H1 (cell line): ENCODE data around the gene CIBAR2. TPM values are rescaled to one million over a fixed set of nuclear protein-coding genes. Genes with fewer than 3 reads are reported as not detected.

Experiments
- CTCF ChIA-PET: fragments of 300-600 bp; sonication (Branson Sonifier 250); formaldehyde crosslinking; loops from one replicate; lab custom pipeline; 2021; ENCODE audit not compliant: partially characterized antibody; lab: Charles Lee
- POLR2A ChIA-PET: fragments of 300-600 bp; sonication (Branson Sonifier 250); formaldehyde crosslinking; loops from one replicate; lab custom pipeline; 2021; ENCODE audit warnings: inconsistent platforms; ENCODE audit not compliant: partially characterized antibody; lab: Charles Lee
- DNase-seq, 2 experiments: peaks; one replicate each; pipeline versions ENCODE4 v3.0.0 to v3.0.0-alpha.2; 2010 to 2022; ENCODE audit warnings: low spot score in 2 of 2, low read depth in 1 of 2, mixed read lengths in 1 of 2
- FAIRE-seq: peaks from 2 replicates; lab custom pipeline; 2011; peaks lifted over from hg19 to GRCh38; lab: Jason Lieb, UNC
- H2AFZ ChIP-seq: 2 replicates; pipeline ENCODE4 v1.8.1; 2012; ENCODE audit warnings: low read length, inconsistent platforms
- H2AK5ac ChIP-seq: 2 replicates; pipeline ENCODE4 v1.6.1; 2013; ENCODE audit warnings: low read depth, low read length
- H2BK120ac ChIP-seq: replicated peaks from 2 replicates; pipeline ENCODE3; 2013; ENCODE audit warnings: low read depth, low read length, inconsistent platforms
- H2BK12ac ChIP-seq: 2 replicates; pipeline ENCODE4 v1.6.1; 2013; ENCODE audit warnings: low read depth, low read length
- H2BK15ac ChIP-seq: 2 replicates; pipeline ENCODE4 v1.6.1; 2013; ENCODE audit warnings: low read length
- H2BK20ac ChIP-seq: 2 replicates; pipeline ENCODE4 v1.6.1; 2013; ENCODE audit warnings: low read length
- H2BK5ac ChIP-seq: 2 replicates; pipeline ENCODE4 v1.6.1; 2013; ENCODE audit warnings: low read depth, low read length
- H3K14ac ChIP-seq: 2 replicates; pipeline ENCODE4 v1.6.1; 2013; ENCODE audit warnings: inconsistent platforms; ENCODE audit not compliant: insufficient read length
- H3K18ac ChIP-seq: 2 replicates; pipeline ENCODE4 v1.6.1; 2013; ENCODE audit warnings: low read length; ENCODE audit errors: extremely low read depth
- H3K23ac ChIP-seq: 2 replicates; pipeline ENCODE4 v1.6.1; 2013; ENCODE audit warnings: inconsistent platforms; ENCODE audit not compliant: insufficient read length
- H3K23me2 ChIP-seq: 2 replicates; pipeline ENCODE4 v1.6.1; 2013; ENCODE audit warnings: low read depth, low read length
- H3K27ac ChIP-seq: 2 replicates; pipeline ENCODE4 v1.6.1; 2011; ENCODE audit warnings: low read depth, low read length, inconsistent platforms
- H3K27me3 ChIP-seq, 4 experiments: replicated peaks in 1 of 4; 1 replicate in 1 of 4; 2 replicates in 3 of 4; pipeline versions ENCODE4 v1.6.1 to v1.8.1; 2011 to 2013; ENCODE audit warnings: low read length in 3 of 4, mild to moderate bottlenecking in 3 of 4, inconsistent platforms in 2 of 4, mixed read lengths in 2 of 4, moderate library complexity in 1 of 4; ENCODE audit not compliant: control insufficient read depth in 3 of 4, insufficient read depth in 3 of 4; ENCODE audit errors: extremely low read depth in 1 of 4
- H3K36me3 ChIP-seq, 4 experiments: 2 replicates each; pipeline versions ENCODE4 v1.6.1 to v1.8.1; 2011 to 2013; ENCODE audit warnings: mild to moderate bottlenecking in 4 of 4, low read length in 3 of 4, moderate library complexity in 2 of 4, control low read depth in 1 of 4, inconsistent platforms in 1 of 4; ENCODE audit not compliant: insufficient read depth in 4 of 4, control insufficient read depth in 2 of 4
- H3K4ac ChIP-seq: replicated peaks from 2 replicates; pipeline ENCODE3; 2013; ENCODE audit warnings: low read length, low read depth, mixed read lengths, inconsistent platforms; ENCODE audit not compliant: insufficient read length
- H3K4me1 ChIP-seq, 4 experiments: replicated peaks in 1 of 4; 1 replicate in 1 of 4; 2 replicates in 3 of 4; pipeline versions ENCODE4 v1.6.1 to v1.8.1; 2011 to 2013; ENCODE audit warnings: low read length in 3 of 4, inconsistent platforms in 2 of 4, mixed read lengths in 1 of 4; ENCODE audit not compliant: insufficient read depth in 4 of 4, control insufficient read depth in 3 of 4
- H3K4me2 ChIP-seq, 2 experiments: 2 replicates each; pipeline versions ENCODE4 v1.6.1 to v1.8.1; 2011 to 2013; ENCODE audit warnings: low read depth in 2 of 2, low read length in 2 of 2, control low read depth in 1 of 2, inconsistent platforms in 1 of 2, mild to moderate bottlenecking in 1 of 2; ENCODE audit not compliant: insufficient read depth in 1 of 2
- H3K4me3 ChIP-seq, 4 experiments: fragments of 200-600, 300-600 bp in 1 of 4; sonication (generic), shearing (Covaris generic), sonication (Bioruptor Twin) in 1 of 4; 2 replicates each; pipeline versions ENCODE4 v1.5.1 to v1.8.1; 2011 to 2016; ENCODE audit warnings: low read length in 4 of 4, low read depth in 3 of 4, control low read depth in 2 of 4, inconsistent platforms in 2 of 4, mild to moderate bottlenecking in 2 of 4, mixed read lengths in 1 of 4, moderate library complexity in 1 of 4; ENCODE audit not compliant: insufficient read depth in 2 of 4; ENCODE audit errors: extremely low read depth in 1 of 4
- H3K56ac ChIP-seq: replicated peaks from 2 replicates; pipeline ENCODE3; 2013; ENCODE audit warnings: low read depth, mild to moderate bottlenecking, mixed read lengths, low read length, inconsistent platforms; ENCODE audit not compliant: insufficient read length
- H3K79me1 ChIP-seq: 2 replicates; pipeline ENCODE4 v1.6.1; 2013; ENCODE audit warnings: low read depth, low read length, control low read depth
- H3K79me2 ChIP-seq, 2 experiments: 2 replicates each; pipeline versions ENCODE4 v1.6.1 to v1.8.1; 2012 to 2013; ENCODE audit warnings: low read length in 2 of 2, mild to moderate bottlenecking in 2 of 2, inconsistent platforms in 1 of 2; ENCODE audit not compliant: insufficient read depth in 2 of 2, control insufficient read depth in 1 of 2
- H3K9ac ChIP-seq, 4 experiments: replicated peaks in 1 of 4; 1 replicate in 1 of 4; 2 replicates in 3 of 4; pipeline versions ENCODE4 v1.6.1 to v1.8.1; 2011 to 2013; ENCODE audit warnings: low read depth in 3 of 4, low read length in 3 of 4, control low read depth in 2 of 4, mild to moderate bottlenecking in 2 of 4, moderate library complexity in 2 of 4, inconsistent platforms in 1 of 4; ENCODE audit errors: extremely low read depth in 1 of 4
- H3K9me3 ChIP-seq, 2 experiments: 2 replicates each; pipeline versions ENCODE4 v1.6.1 to v1.8.1; 2012 to 2013; ENCODE audit warnings: mild to moderate bottlenecking in 2 of 2, moderate library complexity in 2 of 2, control low read depth in 1 of 2, inconsistent platforms in 1 of 2, low read depth in 1 of 2, low read length in 1 of 2, mixed read lengths in 1 of 2; ENCODE audit not compliant: insufficient read depth in 2 of 2
- H4K20me1 ChIP-seq, 2 experiments: replicated peaks in 1 of 2; 2 replicates each; pipeline versions ENCODE3 to v1.8.1; 2011 to 2013; ENCODE audit warnings: inconsistent platforms in 2 of 2, low read length in 2 of 2, mild to moderate bottlenecking in 1 of 2; ENCODE audit not compliant: insufficient read depth in 2 of 2, control insufficient read depth in 1 of 2
- H4K5ac ChIP-seq: 2 replicates; pipeline ENCODE4 v1.6.1; 2013; ENCODE audit warnings: low read length, low read depth, mixed read lengths, inconsistent platforms; ENCODE audit not compliant: insufficient read length
- H4K8ac ChIP-seq: 2 replicates; pipeline ENCODE4 v1.8.0; 2013; ENCODE audit warnings: mild to moderate bottlenecking, moderate library complexity, low read length, inconsistent platforms; ENCODE audit not compliant: insufficient read depth; ENCODE audit errors: extremely low read depth
- H4K91ac ChIP-seq: replicated peaks from 2 replicates; pipeline ENCODE3; 2013; ENCODE audit warnings: low read length, mixed read lengths, inconsistent platforms; ENCODE audit not compliant: insufficient read length
- CTBP2 ChIP-seq: IDR thresholded peaks from 2 replicates; pipeline ENCODE4 v1.7.0; 2011; ENCODE audit warnings: borderline replicate concordance, mild to moderate bottlenecking, moderate library complexity, mixed read lengths, low read length; ENCODE audit not compliant: insufficient read depth, insufficient read length
- RAD21 ChIP-seq, 2 experiments: IDR thresholded peaks in 1 of 2; conservative IDR thresholded peaks in 1 of 2; 2 replicates each; pipeline ENCODE4 v1.6.1; 2011; ENCODE audit warnings: low read depth in 2 of 2, low read length in 2 of 2, improper control_type of control experiment in 1 of 2, inconsistent platforms in 1 of 2, mild to moderate bottlenecking in 1 of 2, moderate library complexity in 1 of 2
- RXRA ChIP-seq: IDR thresholded peaks from 2 replicates; pipeline ENCODE4 v1.6.1; 2011; ENCODE audit warnings: low read depth, mild to moderate bottlenecking, low read length, moderate library complexity; ENCODE audit not compliant: insufficient read depth
- WGBS, 2 experiments: shearing (Covaris generic) in 1 of 2; methylation state at CpG; one replicate each; pipeline versions ENCODE4 v1.1.6 to v1.1.7; 2013 to 2015; ENCODE audit warnings: low lambda C conversion rate in 2 of 2, mixed read lengths in 2 of 2, inconsistent platforms in 1 of 2, low coverage in 1 of 2, missing lambda C conversion rate in 1 of 2; ENCODE audit not compliant: insufficient replicate concordance in 2 of 2, insufficient coverage in 1 of 2, insufficient read length in 1 of 2; ENCODE audit errors: extremely low coverage in 1 of 2, missing lambda C conversion rate in 1 of 2; 5-methylcytosine and 5-hydroxymethylcytosine counted together
- polyA plus RNA-seq, 7 experiments: library from polyadenylated mRNA; depleted of rRNA in 3 of 7; stranded (reverse) in 5 of 7; unstranded in 2 of 7; fragments of >200 nt in 5 of 7; fragments of 200-250 nt in 2 of 7; gene quantifications; 1 replicate in 5 of 7; 2 replicates in 1 of 7; 4 replicates in 1 of 7; pipeline versions ENCODE4 v1.2.1 to v1.2.3, GENCODE V29; 2011 to 2013; ENCODE audit warnings: missing spikeins in 2 of 7, mixed read lengths in 2 of 7
- total RNA-seq: library from RNA; stranded (reverse); fragmentation: NEBNext Ultra II Directional; extraction: Animal tissue kit (Norgen Biotek cat#: 25700); gene quantifications from 2 replicates; pipeline ENCODE4 v1.2.1, GENCODE V29; 2021
- TF ChIP-seq, protein P1 (sequence below), 3 experiments: IDR thresholded peaks; 1 replicate in 2 of 3; 2 replicates in 1 of 3; pipeline versions ENCODE4 v1.5.1 to v1.6.1; 2011; ENCODE audit warnings: low read length in 3 of 3, mild to moderate bottlenecking in 3 of 3, inconsistent platforms in 2 of 3, low read depth in 1 of 3, moderate library complexity in 1 of 3; ENCODE audit not compliant: insufficient read depth in 1 of 3; ENCODE audit errors: control extremely low read depth in 1 of 3

CIBAR2 gene
- total and polyA plus RNA-seq, 2 of the 8 experiments (the other 6 are each of a cell fraction or from before 2014, with no cell fraction given): 0.18 TPM; not detected in 1

DNA sequence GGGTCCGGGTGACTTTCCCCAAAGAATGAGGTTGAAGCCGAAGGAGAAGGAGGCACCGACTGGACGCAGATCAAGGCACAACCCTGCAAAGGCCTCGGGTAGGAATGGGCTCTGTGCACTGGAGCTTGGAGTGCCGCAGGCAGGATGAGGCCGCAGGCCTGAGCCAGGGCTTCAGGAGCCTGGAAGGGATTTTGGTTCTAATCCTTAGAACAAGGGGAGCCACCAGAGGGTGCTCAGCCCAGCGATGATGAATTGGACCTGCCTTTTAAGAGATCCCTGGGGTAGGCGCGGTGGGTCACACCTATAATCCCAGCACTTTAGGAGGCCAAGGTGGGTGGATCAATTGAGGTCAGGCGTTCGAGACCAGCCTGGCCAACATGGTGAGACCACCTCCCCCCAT, 8.1 kb downstream of the CIBAR2 start:
- Histone ChIP-seq H3K27ac (no peak overlapping the region), H3K4me3 (no peak overlapping the region), H2BK5ac (no peak overlapping the region), H2AK5ac (no peak overlapping the region), H3K27me3 (no peaks in the 10 kb centered on the region), H3K79me2 (no peaks in the 10 kb centered on the region), H3K9ac (no peak overlapping the region), H4K91ac (no peak overlapping the region), H3K36me3 (no peaks in the 10 kb centered on the region; a peak in 1 of 8 replicates), H2BK120ac (no peak overlapping the region), H3K4ac (no peak overlapping the region), H2BK15ac (no peak overlapping the region), H3K79me1 (no peaks in the 10 kb centered on the region), H3K18ac (no peak overlapping the region), H3K56ac (no peak overlapping the region), H3K23me2 (no peaks in the 10 kb centered on the region), H3K9me3 (no peaks in the 10 kb centered on the region), H3K23ac (no peak overlapping the region), H4K8ac (no peak overlapping the region), H3K4me2 (no peak overlapping the region), H2BK12ac (0 out of 2 replicates have a peak overlapping the region, but pooled peaks have one; percentile 63), H4K5ac (no peak overlapping the region), H4K20me1 (no peaks in the 10 kb centered on the region), H3K14ac (no peak overlapping the region), H3K4me1 (no peaks in the 10 kb centered on the region), H2BK20ac (no peak overlapping the region), H2AFZ (no peak overlapping the region)
- no peak for DNase-seq
- WGBS, 2 experiments: 91% methylated on average over 12 of the region's 12 CpGs; no CpG with 5 or more reads in 1 of the 2 experiments
- ChIA-PET POLR2A (no interaction called here), CTCF (interaction anchor here (0.9 to 2.3 kb wide), 14 partner anchors 9 to 374 kb away, joined by 3 to 9 read pairs (median 4); no protein-coding TSS in a partner anchor)
- no peak for FAIRE-seq
- no peak for TF ChIP-seq RXRA
- TF ChIP-seq CTBP2: no peak
- TF ChIP-seq RAD21 (IDR thresholded peaks at IDR 0.05 in 1 of 2, conservative IDR thresholded peaks at IDR 0.05 in 1 of 2; ENCODE audit: low read depth in 2 of 2, low read length in 2 of 2): peak in 1 of 2 experiments; percentile 28; a peak in 1 of 4 replicates
- TF ChIP-seq, protein P1, sequence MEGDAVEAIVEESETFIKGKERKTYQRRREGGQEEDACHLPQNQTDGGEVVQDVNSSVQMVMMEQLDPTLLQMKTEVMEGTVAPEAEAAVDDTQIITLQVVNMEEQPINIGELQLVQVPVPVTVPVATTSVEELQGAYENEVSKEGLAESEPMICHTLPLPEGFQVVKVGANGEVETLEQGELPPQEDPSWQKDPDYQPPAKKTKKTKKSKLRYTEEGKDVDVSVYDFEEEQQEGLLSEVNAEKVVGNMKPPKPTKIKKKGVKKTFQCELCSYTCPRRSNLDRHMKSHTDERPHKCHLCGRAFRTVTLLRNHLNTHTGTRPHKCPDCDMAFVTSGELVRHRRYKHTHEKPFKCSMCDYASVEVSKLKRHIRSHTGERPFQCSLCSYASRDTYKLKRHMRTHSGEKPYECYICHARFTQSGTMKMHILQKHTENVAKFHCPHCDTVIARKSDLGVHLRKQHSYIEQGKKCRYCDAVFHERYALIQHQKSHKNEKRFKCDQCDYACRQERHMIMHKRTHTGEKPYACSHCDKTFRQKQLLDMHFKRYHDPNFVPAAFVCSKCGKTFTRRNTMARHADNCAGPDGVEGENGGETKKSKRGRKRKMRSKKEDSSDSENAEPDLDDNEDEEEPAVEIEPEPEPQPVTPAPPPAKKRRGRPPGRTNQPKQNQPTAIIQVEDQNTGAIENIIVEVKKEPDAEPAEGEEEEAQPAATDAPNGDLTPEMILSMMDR (IDR thresholded peaks at IDR 0.05; ENCODE audit: control extremely low read depth in 1 of 3, insufficient read depth in 1 of 3, low read depth in 1 of 3, low read length in 3 of 3): peak in 2 of 3 experiments; percentile 16 to 29; a peak in 2 of 4 replicates
